Gastrocnemius medialis (tissue), 4 donors: ENCODE results near the gene DPYSL4. TPM values are rescaled to one million over a fixed set of nuclear protein-coding genes. Genes with fewer than 3 reads are reported as not detected.

Experiments used
- ATAC-seq, 2 donors: fragments of 150-250 bp; one replicate each; pipeline ENCODE4 v1.9.1; 2016
- DNase-seq, 2 donors: peaks; one replicate each; pipeline ENCODE4 v3.0.0-alpha.2; 2019
- H3K27ac ChIP-seq, 4 donors: fragments of 200-600 bp; sonication (generic); 1 replicate in 1 of 4; 2 replicates in 3 of 4; pipeline ENCODE4 v1.5.1; 2016 to 2018; ENCODE audit warnings: mild to moderate bottlenecking in 2 of 4, moderate library complexity in 1 of 4
- H3K27me3 ChIP-seq, 3 donors: fragments of 200-600 bp; sonication (generic) in 2 of 3; 1 replicate in 1 of 3; 2 replicates in 2 of 3; pipeline versions ENCODE4 v1.5.1 to v1.6.0; 2016 to 2019; ENCODE audit warnings: mild to moderate bottlenecking in 1 of 3, moderate library complexity in 1 of 3
- H3K36me3 ChIP-seq, 2 donors: fragments of 200-600 bp; sonication (generic) in 1 of 2; one replicate each; pipeline ENCODE4 v1.5.1; 2017 to 2018
- H3K4me1 ChIP-seq, 2 donors: fragments of 200-600 bp; sonication (generic) in 1 of 2; one replicate each; pipeline ENCODE4 v1.5.1; 2016 to 2017; ENCODE audit warnings: mild to moderate bottlenecking in 2 of 2
- H3K4me3 ChIP-seq, 4 donors: fragments of 200-600 bp; sonication (generic) in 3 of 4; 1 replicate in 1 of 4; 2 replicates in 3 of 4; pipeline ENCODE4 v1.5.1; 2016 to 2019; ENCODE audit warnings: mild to moderate bottlenecking in 2 of 4
- H3K9me3 ChIP-seq, 3 donors: fragments of 200-600 bp; sonication (generic) in 2 of 3; 1 replicate in 1 of 3; 2 replicates in 2 of 3; pipeline ENCODE4 v1.5.1; 2016 to 2019
- POLR2A ChIP-seq, 2 donors: fragments of 450-650 bp; IDR thresholded peaks; one replicate each; pipeline ENCODE4 v1.6.1; 2017; ENCODE audit warnings: antibody characterized with exemption in 2 of 2, mild to moderate bottlenecking in 2 of 2, moderate library complexity in 2 of 2
- in situ Hi-C, 4 donors: fragments of 200-750 bp; cut with MboI; loops; one replicate each; pipeline versions ENCODE4 v1.15.0 to v1.8.0; 2017; ENCODE audit warnings: low sequenced_read_pairs in 4 of 4
- intact Hi-C: fragments of 100-400 bp; cut with DNase I; formaldehyde crosslinking; loops from one replicate; pipeline ENCODE4 v1.15.1; 2023; ENCODE audit warnings: low total_unique reads
- total RNA-seq, 4 donors: library from RNA; depleted of rRNA; stranded (reverse); fragments of >200 nt; gene quantifications; one replicate each; pipeline versions ENCODE4 v1.1.0 to v1.2.3, GENCODE V29; 2016
- TF ChIP-seq, protein P1 (sequence below), 5 experiments: fragments of 450-650 bp in 3 of 5; fragments of 200-600 bp in 2 of 5; sonication (generic) in 2 of 5; IDR thresholded peaks in 4 of 5; conservative IDR thresholded peaks in 1 of 5; 1 replicate in 4 of 5; 2 replicates in 1 of 5; pipeline ENCODE4 v1.5.1; 2016 to 2019; ENCODE audit warnings: antibody characterized with exemption in 5 of 5, mild to moderate bottlenecking in 3 of 5, moderate library complexity in 3 of 5

The DPYSL4 gene
- total RNA-seq, 4 donors from 2014 or later = 0.29 to 1.3 (median 0.46) TPM

DNA sequence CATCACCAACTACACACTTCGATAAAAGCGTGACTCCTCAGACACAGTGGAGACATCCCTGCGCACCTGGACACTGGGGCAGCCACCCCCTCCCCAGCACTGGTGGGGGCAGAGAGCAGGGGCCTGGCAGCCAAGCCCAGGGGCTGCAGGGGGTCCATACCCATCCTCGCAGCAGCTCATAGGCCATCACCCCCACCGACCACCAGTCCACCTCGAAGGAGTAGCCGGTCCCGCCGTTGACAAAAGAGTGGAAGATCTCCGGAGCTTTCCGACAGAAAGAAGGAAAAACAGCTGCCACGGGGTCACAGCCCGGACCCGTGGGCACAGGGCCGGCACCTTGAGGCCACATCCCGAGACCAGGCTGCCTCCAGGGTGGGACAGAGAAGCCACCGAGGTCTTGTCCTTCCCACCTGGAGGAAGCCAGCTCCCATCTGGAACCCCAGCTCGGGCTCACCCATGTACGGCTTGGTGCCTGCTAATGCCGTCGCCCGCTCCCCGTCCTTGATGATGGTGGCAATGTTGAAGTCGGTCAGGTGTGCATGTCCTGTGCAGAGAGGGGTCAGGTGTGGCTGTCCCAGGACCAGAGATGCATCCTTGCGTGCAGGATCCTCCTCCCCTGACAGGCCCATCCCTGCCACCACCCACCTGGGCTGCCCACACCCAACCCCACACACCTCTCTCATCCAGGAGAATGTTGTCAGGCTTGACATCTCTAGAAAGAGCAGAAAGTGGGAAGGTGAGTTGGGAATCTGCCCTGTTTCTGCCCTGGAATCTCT is 38.5 kb downstream of the DPYSL4 start:
- Histone ChIP-seq H3K4me1 (no peaks in the 10 kb centered on the region), H3K36me3 (no peaks in the 10 kb centered on the region), H3K27ac (no peak overlapping the region), H3K4me3 (no peak overlapping the region), H3K9me3 (no peaks in the 10 kb centered on the region), H3K27me3 (no peaks in the 10 kb centered on the region)
- intact Hi-C loops (no loop called here), in situ Hi-C loops (loop anchor here (5.0 to 10.0 kb wide), 3 partner anchors 120 to 230 kb away; no protein-coding TSS in a partner anchor)
- DNase-seq = no peak
- TF ChIP-seq, protein P1, sequence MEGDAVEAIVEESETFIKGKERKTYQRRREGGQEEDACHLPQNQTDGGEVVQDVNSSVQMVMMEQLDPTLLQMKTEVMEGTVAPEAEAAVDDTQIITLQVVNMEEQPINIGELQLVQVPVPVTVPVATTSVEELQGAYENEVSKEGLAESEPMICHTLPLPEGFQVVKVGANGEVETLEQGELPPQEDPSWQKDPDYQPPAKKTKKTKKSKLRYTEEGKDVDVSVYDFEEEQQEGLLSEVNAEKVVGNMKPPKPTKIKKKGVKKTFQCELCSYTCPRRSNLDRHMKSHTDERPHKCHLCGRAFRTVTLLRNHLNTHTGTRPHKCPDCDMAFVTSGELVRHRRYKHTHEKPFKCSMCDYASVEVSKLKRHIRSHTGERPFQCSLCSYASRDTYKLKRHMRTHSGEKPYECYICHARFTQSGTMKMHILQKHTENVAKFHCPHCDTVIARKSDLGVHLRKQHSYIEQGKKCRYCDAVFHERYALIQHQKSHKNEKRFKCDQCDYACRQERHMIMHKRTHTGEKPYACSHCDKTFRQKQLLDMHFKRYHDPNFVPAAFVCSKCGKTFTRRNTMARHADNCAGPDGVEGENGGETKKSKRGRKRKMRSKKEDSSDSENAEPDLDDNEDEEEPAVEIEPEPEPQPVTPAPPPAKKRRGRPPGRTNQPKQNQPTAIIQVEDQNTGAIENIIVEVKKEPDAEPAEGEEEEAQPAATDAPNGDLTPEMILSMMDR (IDR thresholded peaks at IDR 0.05 in 4 of 5, conservative IDR thresholded peaks at IDR 0.05 in 1 of 5) = no peak
- no peak for TF ChIP-seq POLR2A (IDR thresholded peaks at IDR 0.05)
- no peak for ATAC-seq

DNA sequence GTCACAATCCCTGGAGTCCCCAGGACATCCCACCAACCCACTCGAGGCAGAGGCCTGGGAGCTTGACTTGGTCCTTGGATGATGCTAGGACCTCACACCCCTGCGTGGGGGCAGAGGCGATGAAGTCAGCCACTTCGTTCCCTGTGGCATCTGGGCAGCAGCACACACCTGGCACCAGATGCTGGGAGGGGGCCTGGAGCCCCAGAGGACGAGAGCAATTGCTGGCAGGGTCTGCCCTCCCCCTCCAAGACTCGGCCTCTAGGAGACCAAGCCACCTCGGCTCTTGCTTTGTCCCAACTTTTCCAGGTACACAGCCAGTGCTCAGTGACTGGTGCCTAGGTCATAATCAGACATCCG is 39.1 kb downstream of the DPYSL4 start:
- intact Hi-C loops (no loop called here), in situ Hi-C loops (loop anchor here (5.0 to 10.0 kb wide), 3 partner anchors 119 to 229 kb away; no protein-coding TSS in a partner anchor)
- Histone ChIP-seq H3K27ac (no peak overlapping the region), H3K27me3 (no peaks in the 10 kb centered on the region), H3K4me1 (no peaks in the 10 kb centered on the region), H3K4me3 (no peak overlapping the region), H3K9me3 (no peaks in the 10 kb centered on the region), H3K36me3 (no peaks in the 10 kb centered on the region)
- DNase-seq (no peak), ATAC-seq (no peak)
- no peak for TF ChIP-seq POLR2A (IDR thresholded peaks at IDR 0.05)

DNA sequence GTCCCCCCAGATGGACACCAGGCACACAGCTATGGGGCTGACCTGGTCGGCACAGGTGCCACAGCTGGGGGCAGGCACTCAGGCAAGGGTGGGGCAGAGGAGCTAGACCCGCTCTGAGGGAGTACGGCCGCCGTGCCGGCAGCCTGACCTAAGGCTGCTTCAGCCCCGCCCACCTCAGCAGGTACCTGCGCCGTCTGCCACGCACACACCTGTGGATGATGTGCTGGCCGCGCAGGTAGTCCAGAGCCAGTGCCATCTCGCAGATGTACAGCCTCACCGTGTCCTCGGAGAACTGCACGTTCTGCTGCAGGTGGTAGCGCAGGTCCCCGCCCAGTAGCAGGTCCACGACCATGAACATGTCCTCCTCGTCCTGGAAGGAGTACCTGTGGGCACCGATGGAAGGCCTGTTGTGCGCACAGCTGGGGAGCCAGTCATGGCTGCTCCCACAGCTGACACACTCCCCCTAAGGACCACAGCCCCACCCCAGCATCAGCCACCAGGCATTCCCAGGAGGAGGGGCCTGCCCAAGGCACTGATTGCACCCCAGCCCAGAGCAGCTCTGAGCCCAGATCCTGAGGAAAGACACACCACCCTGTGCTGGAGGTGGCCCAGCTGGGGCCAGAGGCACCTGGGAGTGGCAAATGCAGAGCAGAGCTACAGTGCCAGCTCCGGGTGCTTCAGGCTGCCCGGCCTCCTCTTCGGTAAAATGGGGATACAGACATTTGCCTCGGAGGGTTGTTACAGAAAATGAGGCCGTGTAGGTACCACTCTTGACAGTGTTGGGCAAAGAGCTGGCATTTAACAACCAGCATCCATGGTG is 40.0 kb downstream of the DPYSL4 start:
- no peak for ATAC-seq
- Histone ChIP-seq H3K4me3 (no peak overlapping the region), H3K9me3 (no peaks in the 10 kb centered on the region), H3K4me1 (no peaks in the 10 kb centered on the region), H3K36me3 (no peaks in the 10 kb centered on the region), H3K27me3 (no peaks in the 10 kb centered on the region), H3K27ac (no peak overlapping the region)
- intact Hi-C loops (no loop called here), in situ Hi-C loops (loop anchor here (5.0 to 10.0 kb wide), 3 partner anchors 118 to 228 kb away; no protein-coding TSS in a partner anchor)
- TF ChIP-seq POLR2A (IDR thresholded peaks at IDR 0.05) = no peak
- TF ChIP-seq, protein P1 (IDR thresholded peaks at IDR 0.05 in 4 of 5, conservative IDR thresholded peaks at IDR 0.05 in 1 of 5) = no peak
- DNase-seq = no peak

DNA sequence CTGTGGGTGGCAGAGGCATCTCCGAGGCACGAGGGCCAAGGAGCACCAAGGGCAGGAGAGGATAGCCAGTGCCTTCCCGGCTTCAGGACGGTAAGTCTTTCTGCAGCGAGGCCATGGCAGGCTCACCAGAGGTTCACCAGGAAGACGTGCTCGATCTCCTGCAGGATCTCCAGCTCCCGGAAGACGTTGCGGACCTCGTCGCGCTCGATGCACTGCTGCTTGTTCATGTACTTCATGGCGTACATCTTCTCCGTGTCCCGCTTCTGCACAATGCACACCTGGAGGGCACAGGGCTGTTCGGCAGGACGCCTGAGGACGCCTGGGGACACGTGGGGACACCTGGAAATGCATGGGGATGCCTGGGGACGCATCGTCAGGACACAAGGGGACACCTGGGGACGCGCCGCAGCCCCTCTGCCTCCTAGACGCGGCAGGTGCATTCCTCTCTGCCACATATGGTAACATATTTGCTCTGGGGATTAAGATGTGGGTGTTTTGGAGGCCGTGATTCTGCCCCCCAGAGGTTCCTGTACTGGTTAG is 41.2 kb downstream of the DPYSL4 start:
- in situ Hi-C loops = loop anchor here (5.0 to 10.0 kb wide), 3 partner anchors 117 to 227 kb away; no protein-coding TSS in a partner anchor
- no peak for TF ChIP-seq POLR2A (IDR thresholded peaks at IDR 0.05)
- TF ChIP-seq, protein P1 (IDR thresholded peaks at IDR 0.05 in 4 of 5, conservative IDR thresholded peaks at IDR 0.05 in 1 of 5) = no peak
- no peaks in the 10 kb centered on the region for H3K27me3 ChIP-seq
- no peak for DNase-seq
- no peaks in the 10 kb centered on the region for H3K9me3 ChIP-seq
- H3K27ac ChIP-seq = no peak overlapping the region
- no peak for ATAC-seq
- intact Hi-C loops = no loop called here
- H3K4me3 ChIP-seq = no peak overlapping the region
- H3K36me3 ChIP-seq = no peaks in the 10 kb centered on the region
- no peaks in the 10 kb centered on the region for H3K4me1 ChIP-seq

DNA sequence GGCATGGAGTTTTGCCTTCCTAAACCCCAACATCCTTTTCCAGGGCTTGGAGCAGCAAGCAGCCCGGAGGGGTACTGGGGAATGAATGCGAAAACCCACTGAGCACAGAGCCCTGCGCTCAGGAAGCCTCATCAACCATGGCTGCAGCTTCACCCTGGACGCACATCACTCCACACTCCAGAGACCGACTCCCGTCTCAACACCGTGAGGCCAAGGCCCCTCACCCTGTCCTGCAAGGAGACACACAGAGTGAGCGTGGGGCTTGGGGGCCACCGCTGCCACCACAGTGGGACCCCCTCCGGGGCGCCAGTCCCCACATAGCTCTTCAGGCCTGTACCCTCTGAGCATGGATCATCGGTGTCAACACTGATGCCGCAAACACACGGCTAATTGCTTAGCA is 41.9 kb downstream of the DPYSL4 start:
- no peak overlapping the region for H3K27ac ChIP-seq
- no peak for ATAC-seq
- H3K27me3 ChIP-seq = no peaks in the 10 kb centered on the region
- no peaks in the 10 kb centered on the region for H3K9me3 ChIP-seq
- in situ Hi-C loops = loop anchor here (5.0 to 10.0 kb wide), 3 partner anchors 116 to 226 kb away; no protein-coding TSS in a partner anchor
- TF ChIP-seq, protein P1 (IDR thresholded peaks at IDR 0.05 in 4 of 5, conservative IDR thresholded peaks at IDR 0.05 in 1 of 5) = no peak
- TF ChIP-seq POLR2A (IDR thresholded peaks at IDR 0.05) = no peak
- no peak overlapping the region for H3K4me3 ChIP-seq
- no peak for DNase-seq
- H3K36me3 ChIP-seq = no peaks in the 10 kb centered on the region
- no peaks in the 10 kb centered on the region for H3K4me1 ChIP-seq
- intact Hi-C loops = no loop called here
